Right renal cortex interstitium (tissue), 3 donors: ENCODE data around the gene CALHM5. TPM values are rescaled to one million over a fixed set of nuclear protein-coding genes. Genes with fewer than 3 reads are reported as not detected.
A peak's percentile ranks its signal among the peaks of the same experiment; 100 is the strongest.

Experiments
- DNase-seq, 3 donors: peaks; one replicate each; pipeline ENCODE4 v3.0.0-alpha.2; 2013; ENCODE audit warnings: low read depth in 3 of 3, low spot score in 2 of 3
- polyA plus RNA-seq, 3 donors: library from polyadenylated mRNA; unstranded; fragments of 120-200 nt; gene quantifications; one replicate each; pipeline ENCODE4 v1.2.1, GENCODE V29; 2013; ENCODE audit not compliant: insufficient read length in 3 of 3

Gene CALHM5
- polyA plus RNA-seq, 3 donors: 2.7 to 3.3 (median 3.2) TPM

GRCh38 chr6:116543149-116543548 lies 31.7 kb downstream of the CALHM5 start:
- no peak for DNase-seq

- no peak for DNase-seq
Measured at GRCh38 chr6:116545651-116546050, 34.2 kb downstream of the CALHM5 start, which contains the start of gene TRAPPC3L. TRAPPC3L (minus strand) TSS chr6:116545684; CDS start chr6:116545514, 170 bp downstream.

GRCh38 chr6:116547358-116547757 lies 35.9 kb downstream of the CALHM5 start:
- DNase-seq: no peak

GRCh38 chr6:116550796-116551195 lies 39.4 kb downstream of the CALHM5 start:
- no peak for DNase-seq

GRCh38 chr6:116553451-116553850 lies 42.0 kb downstream of the CALHM5 start, which contains the start of gene CALHM4:
CALHM4 (plus strand) TSS chr6:116553751; CDS start chr6:116553794, 43 bp downstream.
- DNase-seq: no peak

GRCh38 chr6:116556065-116556464 lies 44.6 kb downstream of the CALHM5 start:
- DNase-seq: no peak

GRCh38 chr6:116556814-116557415 lies 45.5 kb downstream of the CALHM5 start:
- no peak for DNase-seq

- no peak for DNase-seq
Measured at GRCh38 chr6:116557893-116558292, 46.5 kb downstream of the CALHM5 start.

- DNase-seq: no peak
Measured at GRCh38 chr6:116560130-116560529, 48.7 kb downstream of the CALHM5 start.

- DNase-seq: no peak
Measured at GRCh38 chr6:116561377-116562018, 50.1 kb downstream of the CALHM5 start.

GRCh38 chr6:116562019-116562403 lies 50.6 kb downstream of the CALHM5 start:
- DNase-seq: no peak

GRCh38 chr6:116562614-116563013 lies 51.2 kb downstream of the CALHM5 start:
- no peak for DNase-seq

- no peak for DNase-seq
Measured at GRCh38 chr6:116563830-116564229, 52.4 kb downstream of the CALHM5 start.

GRCh38 chr6:116564311-116564710 lies 52.9 kb downstream of the CALHM5 start:
- DNase-seq: no peak

- no peak for DNase-seq
Measured at GRCh38 chr6:116564921-116565872, 53.8 kb downstream of the CALHM5 start.

- DNase-seq: no peak
Measured at GRCh38 chr6:116568111-116568510, 56.7 kb downstream of the CALHM5 start.

GRCh38 chr6:116568821-116569755 lies 57.6 kb downstream of the CALHM5 start:
- no peak for DNase-seq

GRCh38 chr6:116570856-116571682 lies 59.6 kb downstream of the CALHM5 start, which contains the start of gene RWDD1:
RWDD1 (plus strand) TSS chr6:116571504; CDS start chr6:116571583, 79 bp downstream.
- peak; percentile 88 to 97 (median 96) for DNase-seq

GRCh38 chr6:116571683-116572000 lies 60.2 kb downstream of the CALHM5 start:
- DNase-seq: no peak
